ENCODE results near the gene ACOT13. TPM values are rescaled to one million over a fixed set of nuclear protein-coding genes. Genes with fewer than 3 reads are reported as not detected.

ACOT13 gene
- 22.1 TPM for total RNA-seq (ENCODE audit: unreplicated experiment)
- long read RNA-seq, full-length matches to known transcripts, result 15 of 16 reads
- long read RNA-seq, partial matches to known transcripts, result 0 of 16 reads
- long read RNA-seq, other reads (novel, unspliced or antisense), result 1 of 16 reads

- H3K9me3 Mint-ChIP-seq (ENCODE audit: unreplicated experiment), result peaks cover 15% of the 10 kb centered on the region
- H3K36me3 Mint-ChIP-seq (ENCODE audit: low read depth, unreplicated experiment), result peaks cover 52% of the 10 kb centered on the region
- TF ChIP-seq CTCF (IDR thresholded peaks at IDR 0.05; ENCODE audit: unreplicated experiment), result peak; percentile 36
- peak; percentile 95 for DNase-seq (ENCODE audit: low spot score)
- peak within 1 kb of the TSS; percentile 97 for H3K27ac Mint-ChIP-seq (ENCODE audit: unreplicated experiment)
- peaks cover 8% of the 10 kb centered on the region for H3K27me3 Mint-ChIP-seq (ENCODE audit: unreplicated experiment)
- peaks cover 16% of the 10 kb centered on the region for H3K4me1 Mint-ChIP-seq (ENCODE audit: unreplicated experiment)
- peak within 1 kb of the TSS; percentile 99 for H3K4me3 Mint-ChIP-seq (ENCODE audit: unreplicated experiment)
Observed at GRCh38 chr6:24666641-24667377, at the start of gene ACOT13, which contains the start of gene TDP2. ACOT13 (plus strand) TSS chr6:24667077; CDS start chr6:24667264, 187 bp downstream. TDP2 (minus strand) TSS chr6:24666899; CDS start chr6:24666862, 37 bp downstream.

DNA sequence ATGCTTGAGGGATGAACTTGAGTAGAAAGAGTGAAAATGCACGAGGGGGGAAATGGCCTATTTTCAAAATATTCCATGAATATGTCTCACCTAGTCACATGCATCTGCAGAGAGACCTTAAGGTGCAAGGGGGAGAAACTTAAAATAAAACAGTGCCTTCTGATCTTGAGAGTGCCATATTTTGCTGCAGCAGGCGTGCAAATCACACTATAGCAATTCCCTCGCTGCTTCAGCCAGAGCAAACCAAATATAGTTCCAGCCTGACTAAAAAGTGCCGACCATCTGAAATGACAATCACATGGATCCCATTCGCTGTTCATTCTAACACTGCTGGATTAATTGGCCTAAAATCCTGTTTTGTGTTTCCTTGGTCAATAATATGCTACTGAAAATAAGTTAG, 47.2 kb upstream of the ACOT13 start:
- Mint-ChIP-seq H3K4me1 (ENCODE audit: unreplicated experiment) (peaks cover 15% of the 10 kb centered on the region), H3K4me3 (ENCODE audit: unreplicated experiment) (no peak overlapping the region), H3K36me3 (ENCODE audit: low read depth, unreplicated experiment) (no peaks in the 10 kb centered on the region), H3K9me3 (ENCODE audit: unreplicated experiment) (no peaks in the 10 kb centered on the region), H3K27me3 (ENCODE audit: unreplicated experiment) (no peaks in the 10 kb centered on the region), H3K27ac (ENCODE audit: unreplicated experiment) (no peak overlapping the region)
- no peak for DNase-seq (ENCODE audit: low spot score)
- no peak for TF ChIP-seq CTCF (IDR thresholded peaks at IDR 0.05; ENCODE audit: unreplicated experiment)

DNA sequence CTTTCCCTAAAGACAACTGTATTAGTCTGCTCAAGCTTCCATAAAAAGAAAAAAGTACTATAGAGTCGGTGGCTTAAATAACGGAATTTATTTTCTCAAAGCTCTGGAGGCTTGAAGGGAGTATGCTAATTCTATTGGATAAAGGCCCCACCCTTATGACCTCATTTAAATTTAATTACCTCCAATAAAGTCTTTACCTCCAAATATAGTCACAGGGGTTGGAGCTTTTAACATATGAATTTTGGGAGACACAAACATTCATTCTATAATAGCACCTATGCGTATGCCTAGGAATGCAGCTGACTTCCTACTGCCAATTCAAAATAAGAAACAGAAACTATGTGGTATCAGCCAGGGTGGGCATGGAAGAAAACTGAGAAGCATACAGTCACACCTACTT, 46.2 kb upstream of the ACOT13 start:
- Mint-ChIP-seq H3K4me1 (ENCODE audit: unreplicated experiment) (peaks cover 15% of the 10 kb centered on the region), H3K4me3 (ENCODE audit: unreplicated experiment) (no peak overlapping the region), H3K36me3 (ENCODE audit: low read depth, unreplicated experiment) (no peaks in the 10 kb centered on the region), H3K27me3 (ENCODE audit: unreplicated experiment) (no peaks in the 10 kb centered on the region), H3K9me3 (ENCODE audit: unreplicated experiment) (no peaks in the 10 kb centered on the region), H3K27ac (ENCODE audit: unreplicated experiment) (no peak overlapping the region)
- no peak for TF ChIP-seq CTCF (IDR thresholded peaks at IDR 0.05; ENCODE audit: unreplicated experiment)
- DNase-seq (ENCODE audit: low spot score), result no peak

DNA sequence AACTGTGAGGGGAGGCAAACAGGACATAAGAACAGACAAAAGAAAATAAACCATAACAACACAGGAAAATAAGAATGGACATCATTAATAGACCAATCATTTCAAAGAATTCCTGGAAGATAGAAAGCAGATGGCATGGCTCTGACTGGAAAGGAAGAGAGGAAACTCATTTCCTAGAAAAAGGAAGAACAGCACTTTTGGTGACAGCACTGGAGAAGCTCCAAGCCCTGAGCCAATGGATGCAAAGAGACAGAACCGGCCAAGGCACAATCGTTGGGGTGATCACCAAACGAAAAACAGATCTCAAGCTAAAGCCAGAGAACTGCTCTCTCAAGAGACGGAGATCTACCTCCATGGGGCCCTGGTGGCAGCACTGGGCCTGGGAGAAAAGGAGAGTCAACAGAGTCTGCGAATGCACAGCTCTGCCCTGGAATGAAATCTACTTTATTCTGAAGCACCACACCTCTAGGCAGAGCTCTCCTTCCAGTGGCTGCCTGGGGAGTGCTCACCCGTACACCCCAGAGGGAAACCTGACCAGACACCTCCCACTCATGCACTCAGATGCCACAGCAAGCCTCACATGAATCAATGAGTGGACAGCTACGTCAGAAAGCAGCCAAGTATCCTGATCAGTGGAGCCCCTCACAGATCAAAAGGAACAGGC, 45.1 kb upstream of the ACOT13 start:
- TF ChIP-seq CTCF (IDR thresholded peaks at IDR 0.05; ENCODE audit: unreplicated experiment), result no peak
- no peaks in the 10 kb centered on the region for H3K27me3 Mint-ChIP-seq (ENCODE audit: unreplicated experiment)
- H3K36me3 Mint-ChIP-seq (ENCODE audit: low read depth, unreplicated experiment), result no peaks in the 10 kb centered on the region
- H3K9me3 Mint-ChIP-seq (ENCODE audit: unreplicated experiment), result no peaks in the 10 kb centered on the region
- no peak overlapping the region for H3K27ac Mint-ChIP-seq (ENCODE audit: unreplicated experiment)
- peaks cover 15% of the 10 kb centered on the region for H3K4me1 Mint-ChIP-seq (ENCODE audit: unreplicated experiment)
- no peak overlapping the region for H3K4me3 Mint-ChIP-seq (ENCODE audit: unreplicated experiment)
- DNase-seq (ENCODE audit: low spot score), result no peak

Data from endothelial cell (in vitro differentiated cells).